ENCODE measurements around the gene PDCD1.

- TF ChIP-seq EZH2phosphoT487 (IDR thresholded peaks at IDR 0.05; ENCODE audit: borderline replicate concordance, low read length), result no peak
- no peak for TF ChIP-seq CTCF (IDR thresholded peaks at IDR 0.05; ENCODE audit: low read depth, low read length, poor library complexity, severe bottlenecking)
Measured at GRCh38 chr2:241814643-241815476, 43.8 kb downstream of the PDCD1 start.
